Ovary (tissue), 9 donors: Measurements from ENCODE around the gene IGFL2. TPM values are rescaled to one million over a fixed set of nuclear protein-coding genes. Genes with fewer than 3 reads are reported as not detected.

Experiments used
- DNase-seq, 5 donors: peaks; one replicate each; pipeline ENCODE4 v3.0.0-alpha.2; 2019 to 2020
- H3K27ac ChIP-seq, 2 donors: fragments of 200-600 bp; one replicate each; pipeline versions ENCODE4 v1.5.1 to v1.8.0; 2019 to 2022
- H3K27me3 ChIP-seq: fragments of 200-600 bp; one replicate; pipeline ENCODE4 v1.8.0; 2022
- H3K36me3 ChIP-seq: fragments of 200-600 bp; sonication (generic); one replicate; pipeline ENCODE4 v1.5.1; 2019
- H3K4me1 ChIP-seq: one replicate; pipeline ENCODE4 v1.8.1; 2013; ENCODE audit warnings: mild to moderate bottlenecking, moderate library complexity; ENCODE audit not compliant: insufficient read depth
- H3K4me3 ChIP-seq: fragments of 200-600 bp; sonication (generic); one replicate; pipeline ENCODE4 v1.5.1; 2017
- H3K9me3 ChIP-seq, 2 donors: fragments of 200-600 bp in 1 of 2; sonication (generic) in 1 of 2; one replicate each; pipeline versions ENCODE4 v1.5.1 to v1.8.1; 2013 to 2019; ENCODE audit warnings: mild to moderate bottlenecking in 1 of 2, moderate library complexity in 1 of 2
- CTCF ChIP-seq, 3 donors: fragments of 450-650 bp in 2 of 3; fragments of 200-600 bp in 1 of 3; IDR thresholded peaks; one replicate each; pipeline versions ENCODE4 v1.5.1 to v1.8.0; 2016 to 2022; ENCODE audit warnings: antibody characterized with exemption in 3 of 3, mild to moderate bottlenecking in 1 of 3
- EP300 ChIP-seq: sonication (generic); formaldehyde crosslinking; IDR thresholded peaks from one replicate; pipeline ENCODE4 v1.6.1; 2017; ENCODE audit warnings: antibody characterized with exemption
- POLR2A ChIP-seq: fragments of 450-650 bp; IDR thresholded peaks from one replicate; pipeline ENCODE4 v1.6.1; 2017; ENCODE audit warnings: antibody characterized with exemption, mild to moderate bottlenecking, moderate library complexity
- WGBS, 3 donors: extraction: QIAGEN DNeasy Blood & Tissue Kit in 1 of 3; methylation state at CpG; one replicate each; pipeline versions ENCODE4 v1.1.5 to v1.1.7; 2013 to 2017; 5-methylcytosine and 5-hydroxymethylcytosine counted together
- intact Hi-C, 4 donors: fragments of 100-400 bp; cut with DNase I; formaldehyde crosslinking; loops; one replicate each; pipeline versions ENCODE4 v1.11.0 to v1.15.1; 2022 to 2023
- polyA plus RNA-seq, 2 donors: library from polyadenylated mRNA; stranded (reverse); fragments of 200-250 nt in 1 of 2; fragments of 350-450 nt in 1 of 2; fragmentation: Illumina TruSeq in 1 of 2; extraction: RNeasy Lipid Tissue Mini Kit (QIAGEN cat#74804) in 1 of 2; gene quantifications; one replicate each; pipeline ENCODE4 v1.2.3, GENCODE V29; 2013 to 2014
- total RNA-seq, 7 donors: library from RNA; depleted of rRNA in 2 of 7; stranded (reverse); fragments of >200 nt in 2 of 7; fragmentation: NEBNext Ultra II Directional in 3 of 7; extraction: Animal tissue kit (Norgen Biotek cat#: 25700) in 3 of 7; gene quantifications; one replicate each; pipeline versions ENCODE4 v1.1.0 to v1.2.4, GENCODE V29; 2016 to 2023
- donor health status: DM: no; HTN: no; CAD: no; lungs with moderate emphysema.
- donor health status: DM: no; HTN: no; CAD: no.
- donor health status: Bipolar disorder and iron deficiency.
- donor health status: DM: yes; HTN: yes; CAD: no.
- donor health status: DM: no; HTN: no; CAD: no.
- donor health status: DM: yes; HTN: yes; CAD: no.

The IGFL2 gene
- total and polyA plus RNA-seq, 9 donors: 0.23 to 0.27 TPM; not detected in 7

DNA sequence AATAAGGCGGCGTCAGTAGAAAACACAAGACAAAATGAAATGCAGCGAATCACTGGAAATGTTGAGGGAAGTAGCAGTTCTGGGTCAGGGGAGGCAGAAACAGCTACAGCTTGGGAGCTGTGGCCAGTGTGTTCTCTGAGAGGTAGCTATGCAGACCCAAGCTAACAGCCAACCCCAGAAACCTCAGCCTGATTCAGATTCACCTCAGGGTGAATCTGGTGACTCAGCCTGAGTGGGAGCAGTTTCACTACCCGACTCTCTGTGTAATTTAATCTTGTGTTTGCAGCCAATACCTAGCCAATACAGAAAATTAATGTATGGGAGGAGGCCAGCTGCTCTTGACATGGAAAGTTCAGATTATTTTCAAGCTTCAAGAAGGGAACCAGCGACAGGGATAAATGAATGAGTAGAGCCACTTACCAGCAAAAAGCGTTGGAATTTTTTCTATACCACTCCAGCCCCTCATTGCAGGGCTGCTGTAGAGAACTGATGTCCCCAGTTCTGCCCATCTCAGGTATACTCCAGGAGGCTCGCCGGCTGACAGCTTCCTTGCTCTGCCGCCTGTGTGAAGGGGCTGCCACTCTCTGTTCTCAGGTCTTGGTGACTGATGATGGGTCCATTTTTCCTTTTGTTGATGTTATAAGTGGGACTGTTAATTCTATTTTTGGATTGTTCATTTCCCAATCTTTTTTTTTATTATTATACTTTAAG lies 32.5 kb upstream of the IGFL2 start:
- WGBS, 3 donors: 29 to 39% (median 34%) methylated on average over 9 of the region's 9 CpGs
- H3K4me1 ChIP-seq: peaks cover 5% of the 10 kb centered on the region
- TF ChIP-seq CTCF (IDR thresholded peaks at IDR 0.05): no peak
- TF ChIP-seq POLR2A: no peak
- TF ChIP-seq EP300: no peak
- intact Hi-C loops: no loop called here
- H3K4me3 ChIP-seq: no peak overlapping the region
- H3K9me3 ChIP-seq: peaks cover 0 to 4% of the 10 kb centered on the region in 2 donors
- no peaks in the 10 kb centered on the region for H3K36me3 ChIP-seq
- no peak for DNase-seq
- H3K27me3 ChIP-seq: no peaks in the 10 kb centered on the region
- no peak overlapping the region for H3K27ac ChIP-seq

GRCh38 chr19:46116121-46116520 lies 31.9 kb upstream of the IGFL2 start:
- H3K36me3 ChIP-seq: no peaks in the 10 kb centered on the region
- WGBS, 3 donors: 15 to 32% (median 18%) methylated on average over 3 of the region's 3 CpGs
- DNase-seq: no peak
- intact Hi-C loops: no loop called here
- H3K27ac ChIP-seq: no peak overlapping the region
- H3K4me1 ChIP-seq: peaks cover 5% of the 10 kb centered on the region
- no peak overlapping the region for H3K4me3 ChIP-seq
- H3K9me3 ChIP-seq: peaks cover 0 to 4% of the 10 kb centered on the region in 2 donors
- H3K27me3 ChIP-seq: no peaks in the 10 kb centered on the region
- no peak for TF ChIP-seq CTCF (IDR thresholded peaks at IDR 0.05)

GRCh38 chr19:46118136-46118535 lies 29.9 kb upstream of the IGFL2 start:
- Histone ChIP-seq H3K4me3 (no peak overlapping the region), H3K4me1 (peaks cover 5% of the 10 kb centered on the region), H3K27ac (no peak overlapping the region), H3K27me3 (no peaks in the 10 kb centered on the region), H3K36me3 (no peaks in the 10 kb centered on the region), H3K9me3 (peaks cover 0 to 4% of the 10 kb centered on the region in 2 donors)
- no peak for DNase-seq
- intact Hi-C loops: no loop called here
- 65 to 79% (median 78%) methylated on average over 3 of the region's 3 CpGs for WGBS, 3 donors
- TF ChIP-seq POLR2A (no peak), EP300 (no peak), CTCF (IDR thresholded peaks at IDR 0.05) (no peak)

GRCh38 chr19:46124638-46125115 lies 23.4 kb upstream of the IGFL2 start, which contains the start of gene IGFL3:
IGFL3 (minus strand) TSS chr19:46124688; CDS start chr19:46124649, 39 bp downstream.
- no peak within 1 kb of the TSS for H3K4me3 ChIP-seq
- H3K9me3 ChIP-seq: peaks cover 0 to 4% of the 10 kb centered on the region in 2 donors
- intact Hi-C loops: no loop called here
- no peaks in the 10 kb centered on the region for H3K27me3 ChIP-seq
- WGBS, 3 donors: 81 to 93% (median 92%) methylated on average over 5 of the region's 5 CpGs
- peaks cover 5% of the 10 kb centered on the region for H3K4me1 ChIP-seq
- no peak for TF ChIP-seq EP300
- TF ChIP-seq POLR2A: no peak
- TF ChIP-seq CTCF (IDR thresholded peaks at IDR 0.05): no peak
- H3K36me3 ChIP-seq: no peaks in the 10 kb centered on the region
- no peak for DNase-seq
- no peak within 1 kb of the TSS for H3K27ac ChIP-seq
